OCI-LY1 (cell line): ENCODE results near the gene ZNF385D.

ENCODE experiments used
- CTCF ChIP-seq: fragments of 200-600 bp; sonication (generic), shearing (Covaris generic); IDR thresholded peaks from 2 replicates; pipeline ENCODE4 v1.5.1; 2017; ENCODE audit warnings: mild to moderate bottlenecking, antibody characterized with exemption, low read length, moderate library complexity, mixed read lengths
- EZH2 ChIP-seq: fragments of 200-600 bp; sonication (generic), shearing (Covaris generic); IDR thresholded peaks from 2 replicates; pipeline ENCODE4 v1.8.0; 2017; ENCODE audit warnings: borderline replicate concordance, mixed run types, mild to moderate bottlenecking, antibody characterized with exemption, low read length, moderate library complexity, mixed read lengths

- no peak for TF ChIP-seq CTCF
- TF ChIP-seq EZH2 = no peak
Observed at GRCh38 chr3:21638488-21638887, 112.5 kb downstream of the ZNF385D start.
